ENCODE results near the gene NCOA7.

DNA sequence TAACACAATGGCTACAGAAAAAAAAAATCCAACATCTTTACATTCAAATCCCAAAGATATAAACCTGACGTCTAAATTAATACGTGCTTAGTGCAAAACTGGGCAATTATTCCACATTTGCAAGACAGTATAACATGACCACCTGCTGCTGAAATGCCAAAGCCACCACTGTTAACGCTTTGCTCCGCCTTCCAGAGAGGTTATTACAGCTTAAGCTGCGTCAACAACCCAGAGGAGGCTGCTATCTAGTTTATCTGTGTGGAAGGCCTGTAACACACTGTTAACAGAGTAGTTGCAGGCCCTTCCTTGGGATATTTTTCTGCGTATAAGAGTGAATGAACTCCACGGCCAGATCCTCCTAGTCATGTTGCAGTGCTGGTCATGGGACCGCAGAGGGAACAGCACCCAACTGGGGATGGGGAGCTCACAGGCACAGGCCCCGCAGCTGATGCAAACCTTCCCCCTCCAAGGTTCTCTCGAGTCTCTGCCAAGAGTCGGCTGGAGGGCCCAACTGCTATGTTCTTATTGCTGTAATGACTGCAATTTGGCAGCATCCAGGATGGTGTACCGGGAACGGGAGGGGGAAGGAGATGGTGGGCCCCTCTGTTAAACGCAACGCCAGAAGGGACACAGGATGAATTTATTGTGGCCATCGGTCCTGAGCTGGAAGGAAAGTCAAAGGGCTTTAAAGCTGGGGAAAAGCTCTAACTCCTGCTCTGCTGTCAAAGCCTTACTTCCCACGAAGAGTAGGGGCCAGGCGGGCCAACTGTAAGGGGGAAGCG lies 993 bp upstream of the NCOA7 start:
- TF ChIP-seq, protein P1, sequence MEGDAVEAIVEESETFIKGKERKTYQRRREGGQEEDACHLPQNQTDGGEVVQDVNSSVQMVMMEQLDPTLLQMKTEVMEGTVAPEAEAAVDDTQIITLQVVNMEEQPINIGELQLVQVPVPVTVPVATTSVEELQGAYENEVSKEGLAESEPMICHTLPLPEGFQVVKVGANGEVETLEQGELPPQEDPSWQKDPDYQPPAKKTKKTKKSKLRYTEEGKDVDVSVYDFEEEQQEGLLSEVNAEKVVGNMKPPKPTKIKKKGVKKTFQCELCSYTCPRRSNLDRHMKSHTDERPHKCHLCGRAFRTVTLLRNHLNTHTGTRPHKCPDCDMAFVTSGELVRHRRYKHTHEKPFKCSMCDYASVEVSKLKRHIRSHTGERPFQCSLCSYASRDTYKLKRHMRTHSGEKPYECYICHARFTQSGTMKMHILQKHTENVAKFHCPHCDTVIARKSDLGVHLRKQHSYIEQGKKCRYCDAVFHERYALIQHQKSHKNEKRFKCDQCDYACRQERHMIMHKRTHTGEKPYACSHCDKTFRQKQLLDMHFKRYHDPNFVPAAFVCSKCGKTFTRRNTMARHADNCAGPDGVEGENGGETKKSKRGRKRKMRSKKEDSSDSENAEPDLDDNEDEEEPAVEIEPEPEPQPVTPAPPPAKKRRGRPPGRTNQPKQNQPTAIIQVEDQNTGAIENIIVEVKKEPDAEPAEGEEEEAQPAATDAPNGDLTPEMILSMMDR (IDR thresholded peaks at IDR 0.05) = no peak
- TF ChIP-seq POLR2A (IDR thresholded peaks at IDR 0.05) = no peak

All from testis (tissue), 2 donors.